Cerebellar cortex (tissue), 1 donor: Measurements from ENCODE around the gene VWA7.

ENCODE experiments used
- DNase-seq: peaks from one replicate; pipeline ENCODE4 v3.0.0-alpha.2; 2015; ENCODE audit warnings: low spot score

VWA7 gene

DNA sequence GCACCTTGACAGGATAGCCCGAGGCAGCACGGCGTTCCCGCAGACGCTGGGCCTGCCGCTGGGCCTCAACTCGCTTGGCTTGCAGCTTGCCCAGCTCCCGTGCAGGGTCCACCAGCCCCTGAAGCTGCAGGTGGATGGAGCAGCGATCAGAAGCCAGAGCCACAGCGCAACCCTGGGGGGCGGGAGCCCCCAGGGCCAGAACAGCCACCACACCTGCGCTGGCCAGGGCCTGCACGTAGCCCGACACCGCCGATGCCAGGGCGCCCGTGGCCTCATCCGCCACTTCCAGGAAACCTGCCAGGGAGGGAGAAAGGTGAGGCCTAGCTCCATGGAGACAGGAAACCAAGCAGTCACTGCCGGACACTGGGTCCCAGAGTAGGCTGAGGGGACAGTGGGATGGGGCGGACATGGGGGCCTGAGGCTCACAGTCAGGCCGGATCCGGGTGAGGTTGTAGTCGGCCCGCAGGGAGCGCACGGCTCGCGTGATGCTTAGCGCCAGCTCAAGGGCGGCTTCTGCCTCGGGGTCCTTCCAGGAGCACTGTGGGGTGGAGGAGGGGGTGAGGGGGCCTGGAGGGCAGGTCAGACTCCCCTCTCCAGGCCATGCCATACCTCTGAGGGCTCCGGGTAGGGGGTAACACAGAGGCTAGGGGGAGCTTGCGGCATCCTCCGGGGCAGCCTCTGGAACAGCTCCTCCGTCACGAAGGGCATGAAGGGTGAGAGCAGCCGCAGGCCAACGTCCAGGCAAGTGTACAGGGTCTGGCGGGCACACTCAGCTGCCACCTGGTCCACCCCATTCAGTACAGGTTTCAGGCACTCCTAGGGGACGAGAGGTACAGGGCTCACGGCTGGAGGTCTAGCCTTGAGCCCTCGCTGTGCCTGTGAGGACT is 2.1 kb upstream of the VWA7 start:
- no peak for DNase-seq

DNA sequence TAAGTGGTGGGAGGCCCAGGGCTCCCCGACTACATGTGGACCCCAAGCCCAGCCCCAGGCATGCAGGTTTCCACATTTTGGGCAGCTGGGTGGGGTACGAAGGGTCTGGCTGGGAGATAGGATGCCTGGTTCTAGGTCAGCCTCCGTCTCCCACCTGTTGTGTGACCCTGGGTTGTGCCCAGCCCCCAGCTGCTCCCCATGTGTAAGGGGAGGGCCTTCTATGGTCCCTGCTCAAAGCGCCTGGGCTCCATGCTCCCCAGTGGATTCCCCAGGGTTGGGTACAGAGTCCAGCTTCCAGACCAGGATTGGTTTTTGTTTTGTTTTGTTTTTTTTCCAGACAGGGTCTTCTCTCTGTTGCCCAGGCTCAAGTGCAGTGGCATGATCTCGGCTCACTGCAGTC is 1.1 kb upstream of the VWA7 start:
- DNase-seq = no peak

- no peak for DNase-seq
Observed at GRCh38 chr6:31777667-31778050, 531 bp upstream of the VWA7 start.

DNA sequence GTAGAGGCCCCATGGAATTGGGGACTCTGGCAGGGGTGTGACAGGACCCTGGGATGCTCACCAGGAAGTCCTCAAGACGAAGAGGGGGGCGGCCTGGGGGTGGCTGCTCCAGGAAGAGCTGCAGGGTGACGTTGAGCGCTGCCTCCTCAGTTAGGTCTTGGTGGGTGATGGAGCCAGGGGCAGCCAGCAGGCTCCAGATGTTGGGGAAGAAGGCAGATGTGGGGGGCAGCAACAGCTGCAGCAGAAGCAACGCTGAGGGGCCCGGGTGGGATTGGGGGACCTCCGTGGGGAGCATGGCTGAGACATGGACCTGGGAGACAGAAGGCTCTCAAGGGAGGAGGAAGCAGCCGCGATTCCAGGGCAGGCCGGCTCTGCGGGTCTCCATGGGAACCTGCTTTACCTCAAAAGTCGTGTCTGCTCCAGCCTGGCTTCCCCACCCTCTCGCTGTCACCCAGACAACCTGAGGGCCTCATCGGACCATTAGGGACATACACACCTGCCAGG is 591 bp downstream of the VWA7 start:
- no peak for DNase-seq

DNA sequence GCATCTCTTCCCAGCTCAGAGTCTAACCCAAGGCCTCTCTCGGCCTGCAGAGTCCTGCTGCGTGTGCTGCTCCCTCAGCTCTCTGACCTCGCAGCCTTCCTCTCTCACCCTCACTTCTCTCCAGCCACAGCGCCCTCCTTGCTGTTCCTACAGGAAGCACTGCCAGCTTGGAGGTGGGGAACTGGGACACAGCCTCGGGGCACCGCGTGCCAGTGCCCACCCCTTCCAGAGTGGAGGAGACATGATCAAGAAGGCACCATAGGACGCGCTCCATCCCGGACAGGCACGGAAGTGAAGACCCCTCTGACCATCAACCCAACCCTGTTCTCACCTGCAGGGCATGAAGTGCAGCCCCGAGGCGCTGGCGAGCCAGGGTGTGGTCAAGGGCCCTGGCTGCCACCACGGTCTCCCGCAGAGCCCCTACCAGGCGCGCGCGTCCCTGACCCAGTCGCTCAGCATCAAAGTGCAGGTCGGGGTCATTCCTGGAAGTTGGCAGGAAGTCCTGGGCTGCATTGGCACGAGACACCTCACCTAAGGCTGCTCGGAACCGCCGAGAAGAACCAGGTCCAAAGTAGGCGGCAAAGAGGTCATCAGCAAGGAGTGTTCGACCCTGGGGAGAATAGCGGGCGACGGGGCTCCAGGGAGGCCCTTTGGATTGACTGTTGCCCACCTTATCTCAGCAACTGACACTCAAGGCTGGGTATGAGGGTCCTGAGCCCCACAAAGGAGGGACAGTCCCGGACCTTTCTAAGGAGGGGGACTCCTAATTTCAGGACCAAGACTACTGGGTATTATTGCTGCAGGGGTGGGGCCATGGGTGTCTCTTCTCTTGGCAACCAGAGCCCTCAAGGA is 1.3 kb downstream of the VWA7 start:
- no peak for DNase-seq

- no peak for DNase-seq
Observed at GRCh38 chr6:31775184-31775583, 1.9 kb downstream of the VWA7 start.

- no peak for DNase-seq
Observed at GRCh38 chr6:31771992-31772358, 5.2 kb downstream of the VWA7 start.

DNA sequence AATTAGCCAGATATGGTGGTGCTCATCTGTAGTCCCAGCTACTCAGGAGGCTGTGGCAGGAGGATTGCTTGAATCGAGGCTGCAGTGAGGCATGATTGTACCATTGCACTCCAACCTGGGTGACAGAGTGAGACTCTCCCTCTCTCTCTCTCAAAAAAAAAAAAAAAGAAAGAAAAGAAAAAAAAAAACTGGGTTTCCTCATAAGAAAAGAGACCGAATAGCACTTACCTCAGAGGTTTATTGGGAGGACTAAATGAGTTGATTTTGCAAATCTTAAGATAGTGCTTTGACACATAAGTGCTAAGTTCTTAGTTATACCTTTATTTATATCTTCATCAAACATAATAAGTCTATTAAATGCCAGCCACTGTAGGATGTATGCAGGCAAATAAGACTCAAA is 6.3 kb downstream of the VWA7 start:
- DNase-seq = no peak

DNA sequence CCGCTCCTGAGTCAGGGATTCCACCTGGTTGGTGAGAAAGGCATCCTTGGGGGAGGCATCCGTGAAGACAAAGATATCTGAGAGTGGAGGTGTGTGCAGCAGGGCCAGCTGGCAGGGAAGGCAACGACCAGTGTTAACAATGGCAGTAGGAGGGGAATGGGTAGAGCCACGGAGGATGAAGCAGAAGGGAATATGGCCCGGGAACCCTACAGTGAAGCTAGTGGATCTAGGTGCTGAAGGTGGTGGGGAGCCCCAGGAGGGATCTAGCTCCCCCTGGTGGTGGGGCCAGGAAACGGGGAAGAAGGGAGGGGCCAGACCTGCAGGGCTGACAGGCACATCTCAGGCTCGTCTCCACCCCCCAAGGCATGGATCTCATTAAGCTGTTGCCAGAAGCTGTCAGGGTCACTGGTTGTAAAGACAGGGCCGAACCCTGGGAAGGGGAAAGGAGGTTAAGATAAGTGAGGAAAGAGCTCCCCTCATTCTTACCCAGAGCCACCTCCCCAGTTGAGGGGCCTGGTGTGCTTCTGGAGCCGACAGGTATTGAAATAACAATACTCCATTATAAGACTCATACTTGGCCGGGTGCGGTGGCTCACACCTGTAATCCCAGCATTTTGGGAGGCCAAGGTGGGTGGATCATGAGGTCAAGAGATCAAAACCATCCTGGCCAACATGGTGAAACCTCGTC is 7.3 kb downstream of the VWA7 start:
- peak; percentile 53 for DNase-seq

GRCh38 chr6:31768363-31769257 is 8.5 kb downstream of the VWA7 start:
- DNase-seq = no peak

DNA sequence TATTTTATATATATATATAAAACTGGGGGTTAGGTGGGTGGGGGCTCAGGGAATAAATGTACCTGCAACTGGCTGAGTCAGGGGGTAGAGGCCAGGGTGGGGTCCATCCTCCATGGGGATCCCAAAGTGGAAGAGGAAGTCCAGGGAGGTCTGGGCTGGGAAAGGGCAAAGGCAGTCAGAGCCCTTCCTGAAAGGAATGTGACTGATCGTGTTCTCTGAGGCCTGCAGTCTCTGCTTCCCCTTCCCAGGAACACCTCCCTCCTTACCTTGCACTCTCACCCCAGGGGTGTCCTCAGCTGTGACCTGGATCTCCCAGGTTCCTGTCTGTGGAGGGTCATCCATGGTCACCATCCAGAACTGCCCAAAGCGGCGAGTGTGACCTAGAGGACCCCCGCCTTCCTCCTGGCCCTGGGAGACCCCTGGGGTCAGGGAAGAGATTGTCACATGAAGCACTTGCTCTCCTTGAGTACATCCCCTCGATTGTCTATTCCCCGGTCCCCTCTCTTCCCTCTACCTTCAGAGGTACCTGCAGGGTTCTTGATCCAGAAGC is 10.0 kb downstream of the VWA7 start:
- DNase-seq = no peak

DNA sequence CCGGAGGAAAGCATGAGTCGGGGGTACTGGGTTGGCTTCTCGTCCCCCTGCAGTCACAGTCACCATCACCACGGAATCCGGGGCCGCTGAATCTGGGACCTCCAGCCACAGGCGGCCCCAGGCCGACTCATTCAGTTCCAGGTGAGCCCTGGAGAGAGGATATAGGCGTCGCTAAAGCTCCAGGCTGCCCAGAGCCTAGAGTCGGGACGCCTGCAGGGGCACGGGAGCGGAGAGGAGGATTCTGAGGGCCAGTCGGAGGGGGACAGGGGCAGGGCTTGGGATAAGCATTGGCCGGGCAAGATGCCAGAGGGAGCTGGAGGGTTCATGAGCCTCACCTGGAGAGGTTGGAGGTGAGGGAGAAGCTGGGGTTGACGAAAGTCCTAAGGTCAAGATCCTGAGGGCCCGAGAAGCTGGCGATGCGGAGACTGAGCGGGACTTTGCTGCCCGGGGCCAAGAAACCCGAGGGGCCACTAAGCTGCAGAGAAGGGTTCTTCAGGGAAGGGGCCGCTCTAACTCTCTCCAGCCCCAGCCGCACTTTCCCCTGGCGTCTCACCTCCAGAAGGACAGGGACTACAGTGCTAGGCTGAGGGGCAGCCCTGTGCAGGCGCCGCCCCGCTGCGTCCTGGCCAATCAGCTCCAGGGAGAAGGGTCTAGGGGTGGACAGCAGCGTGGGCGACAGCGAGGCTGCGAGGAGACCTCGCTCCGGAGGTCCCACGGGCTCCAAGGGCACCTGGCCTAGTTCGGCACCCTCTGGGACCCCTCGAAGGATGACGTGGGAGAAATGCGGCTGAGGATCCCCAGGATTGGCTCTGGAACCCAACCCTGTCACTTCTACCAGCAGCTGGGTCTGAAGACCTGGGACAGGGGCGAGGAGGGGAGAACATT is 11.0 kb downstream of the VWA7 start:
- no peak for DNase-seq

GRCh38 chr6:31765559-31765909 is 11.6 kb downstream of the VWA7 start:
- no peak for DNase-seq

GRCh38 chr6:31764198-31764597 is 12.9 kb downstream of the VWA7 start:
- DNase-seq = no peak

- DNase-seq = peak; percentile 74
Observed at GRCh38 chr6:31763619-31763940, 13.5 kb downstream of the VWA7 start.

- no peak for DNase-seq
Observed at GRCh38 chr6:31762878-31763618, 14.1 kb downstream of the VWA7 start.

GRCh38 chr6:31762356-31762755 is 14.8 kb downstream of the VWA7 start, which contains the start of gene SAPCD1:
SAPCD1 (plus strand) TSS chr6:31762656; CDS start chr6:31763055, 399 bp downstream.
- no peak for DNase-seq

GRCh38 chr6:31761343-31761742 is 15.8 kb downstream of the VWA7 start:
- DNase-seq = no peak

GRCh38 chr6:31760790-31761189 is 16.3 kb downstream of the VWA7 start:
- no peak for DNase-seq
